ENCODE data around the gene TRERF1.
"Not testable (repeated sequence)": the region's sequence is repeated elsewhere in the genome, so short reads cannot be mapped to it uniquely, and the experiment has no call there.

TRERF1 gene

GRCh38 chr6:42236682-42237473, 214.8 kb downstream of the TRERF1 start:
- DNase-seq, result no peak

DNA sequence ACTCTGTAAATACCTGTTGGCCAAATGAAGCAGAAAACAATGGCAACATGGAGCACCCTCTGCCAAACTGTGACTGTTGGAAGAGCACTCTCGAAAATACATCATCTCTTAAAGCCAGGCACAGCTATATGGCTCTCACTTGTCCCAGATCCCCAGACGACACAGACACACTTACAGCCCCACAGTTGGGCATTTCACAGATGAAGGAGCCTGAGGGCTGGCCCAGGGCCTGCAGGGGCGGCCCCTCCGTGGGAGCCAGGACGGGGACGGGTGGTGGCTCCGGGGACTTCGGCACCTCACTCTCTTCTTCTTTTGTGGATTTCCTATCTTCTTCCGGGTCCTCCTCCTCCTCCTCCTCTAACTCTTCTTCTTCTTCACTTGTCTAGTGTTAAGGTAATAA, 215.7 kb downstream of the TRERF1 start:
- no peak for DNase-seq

DNA sequence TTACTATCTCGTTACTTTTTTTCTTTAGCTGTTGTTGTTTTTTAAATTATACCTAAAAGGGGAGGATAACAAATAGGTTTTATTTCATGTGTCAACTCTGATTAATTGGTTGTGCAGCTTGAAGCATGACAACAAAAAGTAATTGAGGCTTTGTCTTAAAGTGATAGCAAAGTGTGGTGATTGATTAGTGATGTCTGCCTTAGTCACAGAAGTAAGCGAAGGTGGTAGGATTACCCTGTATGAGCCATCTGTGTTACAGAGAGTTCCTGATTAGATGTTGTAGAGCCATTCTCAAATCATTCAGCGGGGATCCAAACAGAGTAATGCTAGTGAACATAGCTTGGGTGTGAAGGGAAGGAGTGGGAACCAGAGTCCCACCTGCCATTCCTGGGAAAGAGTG, 219.7 kb downstream of the TRERF1 start:
- no peak for DNase-seq

GRCh38 chr6:42230345-42231321, 221.1 kb downstream of the TRERF1 start:
- DNase-seq, result peak; percentile 4 to 15

- DNase-seq, result no peak
Observed at GRCh38 chr6:42229506-42230119, 222.1 kb downstream of the TRERF1 start.

- no peak for DNase-seq
Observed at GRCh38 chr6:42228305-42228704, 223.4 kb downstream of the TRERF1 start.

DNA sequence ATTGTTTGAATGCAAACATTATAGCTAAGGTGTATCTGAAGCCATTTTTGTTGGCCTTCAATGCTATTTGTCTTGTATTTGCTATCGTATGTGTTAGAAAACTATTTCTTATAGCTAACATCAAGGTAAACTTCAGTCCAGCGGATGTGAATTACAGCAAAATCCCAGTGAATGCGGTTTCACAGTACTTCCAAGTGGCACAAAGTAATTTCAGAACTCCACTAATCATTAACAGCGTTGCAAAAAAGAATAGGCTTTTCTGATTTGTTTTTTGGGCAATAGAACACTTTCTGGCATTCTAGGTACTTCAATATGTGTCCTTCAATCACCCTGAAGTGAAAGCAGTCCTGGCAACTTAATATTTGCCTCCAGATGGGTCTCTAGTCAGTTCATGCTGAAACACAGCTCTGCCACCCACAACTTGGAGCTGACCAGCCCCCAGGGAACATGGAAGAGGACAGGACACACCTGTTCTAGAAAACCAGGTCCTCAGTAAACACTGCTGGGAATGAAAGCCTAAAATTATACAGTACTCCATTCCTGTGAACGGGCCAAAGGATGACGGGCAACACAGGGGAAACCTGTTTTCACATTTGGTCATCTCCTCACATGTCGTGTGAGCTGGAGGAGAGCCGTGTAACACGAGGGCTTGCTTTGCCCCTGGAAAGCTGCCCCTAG, 224.4 kb downstream of the TRERF1 start:
- DNase-seq, result no peak

GRCh38 chr6:42226645-42227143, 225.0 kb downstream of the TRERF1 start:
- no peak for DNase-seq

- DNase-seq, result no peak
Observed at GRCh38 chr6:42226161-42226611, 225.5 kb downstream of the TRERF1 start.

DNA sequence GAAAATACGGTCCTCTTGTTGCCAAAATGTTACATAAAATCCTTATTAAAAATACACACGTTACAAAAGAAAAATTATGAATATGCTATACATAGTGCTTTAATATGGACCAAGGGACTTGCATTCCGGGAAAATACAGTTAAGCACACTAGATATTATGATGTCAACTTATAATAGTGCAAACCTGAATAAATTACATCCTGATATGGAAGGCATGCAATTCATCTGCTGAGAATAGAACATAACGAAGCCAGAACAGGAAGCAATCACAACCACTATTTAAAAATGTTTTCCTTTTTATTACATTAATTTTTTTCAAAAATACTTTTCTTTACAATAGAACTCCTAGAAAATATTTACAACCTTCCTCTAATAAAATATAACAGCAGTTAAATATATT, 226.3 kb downstream of the TRERF1 start:
- no peak for DNase-seq

- DNase-seq, result no peak
Observed at GRCh38 chr6:42225029-42225339, 226.7 kb downstream of the TRERF1 start.

- DNase-seq, result no peak
Observed at GRCh38 chr6:42224222-42225028, 227.3 kb downstream of the TRERF1 start.

- DNase-seq, result no peak
Observed at GRCh38 chr6:42222448-42222847, 229.3 kb downstream of the TRERF1 start.

DNA sequence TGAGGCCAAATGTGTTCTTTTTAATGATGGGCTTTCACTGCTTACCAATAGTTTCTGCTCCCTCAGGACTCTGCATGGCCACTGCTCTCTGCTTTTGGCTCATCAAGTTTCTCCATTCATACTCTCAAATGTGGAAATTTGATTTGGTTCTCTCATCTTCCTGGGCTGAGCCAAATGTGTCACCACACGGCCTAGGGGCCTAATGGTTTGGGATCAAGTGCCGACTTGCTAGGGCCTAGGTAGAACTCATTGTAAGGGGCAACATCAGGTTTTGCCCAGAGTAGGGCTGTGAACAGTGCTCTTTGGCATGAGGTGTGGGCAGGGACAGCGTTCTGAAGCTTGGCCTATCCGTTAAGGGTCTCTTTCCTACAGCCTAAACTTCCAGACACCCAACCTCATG, 230.2 kb downstream of the TRERF1 start:
- no peak for DNase-seq

DNA sequence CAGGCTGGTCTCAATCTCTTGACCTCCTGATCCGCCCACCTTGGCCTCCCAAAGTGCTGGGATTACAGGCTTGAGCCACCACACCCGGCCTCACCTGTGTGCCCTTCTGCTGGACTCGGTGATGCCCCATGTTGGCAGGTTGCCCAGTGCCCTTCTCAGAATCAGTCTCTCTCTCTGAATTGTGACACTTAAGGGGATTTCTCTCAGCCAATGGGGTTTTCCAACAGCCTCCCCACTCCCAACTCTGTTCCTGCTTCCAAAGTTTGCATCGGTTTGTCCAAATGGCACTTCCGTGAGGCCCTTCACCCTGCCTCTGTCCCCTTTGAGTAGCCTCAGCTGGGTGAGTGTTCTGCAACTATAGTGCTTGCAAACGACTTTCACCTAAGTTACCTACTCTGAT, 230.9 kb downstream of the TRERF1 start:
- DNase-seq, result no peak

- DNase-seq, result peak; percentile 97
Observed at GRCh38 chr6:42217519-42218367, 234.0 kb downstream of the TRERF1 start, which contains the start of gene MRPS10. MRPS10 (minus strand) TSS chr6:42217861; CDS start chr6:42217849, 12 bp downstream.

- DNase-seq, result peak in 1 of 2 experiments; percentile 33
Observed at GRCh38 chr6:42217157-42217518, 234.6 kb downstream of the TRERF1 start.

GRCh38 chr6:42216495-42216894, 235.2 kb downstream of the TRERF1 start:
- not testable (repeated sequence) for DNase-seq

DNA sequence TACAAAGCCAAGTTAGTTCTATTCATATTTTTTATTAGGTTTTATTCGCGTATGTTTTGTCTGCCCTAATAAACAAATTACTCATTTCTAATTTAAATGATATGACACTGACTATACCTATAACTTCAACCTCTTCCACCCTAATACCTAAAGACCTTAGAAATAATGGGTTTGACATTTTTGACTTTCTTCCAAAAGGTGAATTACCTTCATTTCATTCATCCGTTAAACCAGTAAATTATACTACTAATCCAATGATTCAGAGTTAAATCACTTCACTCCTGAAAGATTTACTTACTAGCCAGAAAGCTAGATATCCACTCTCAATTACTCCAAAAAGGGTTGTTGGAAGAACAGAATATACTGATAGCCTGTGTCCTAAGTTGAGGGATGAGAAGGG, 239.3 kb downstream of the TRERF1 start:
- DNase-seq, result no peak

GRCh38 chr6:42211726-42212125, 240.0 kb downstream of the TRERF1 start:
- DNase-seq, result no peak

- no peak for DNase-seq
Observed at GRCh38 chr6:42210551-42210950, 241.2 kb downstream of the TRERF1 start.

Data from Kasumi-1 (cell line).